SH-SY5Y (cell line): ENCODE results near the gene RNF115.

Source experiments
- GATA2 ChIP-seq: IDR thresholded peaks from 2 replicates; pipeline ENCODE4 v1.6.1; 2011; ENCODE audit warnings: mild to moderate bottlenecking, low read depth, low read length
- GATA3 ChIP-seq: IDR thresholded peaks from 2 replicates; pipeline ENCODE4 v1.6.1; 2011; ENCODE audit warnings: low read depth, mild to moderate bottlenecking, low read length, moderate library complexity

- TF ChIP-seq GATA2 (no peak), GATA3 (no peak)
Observed at GRCh38 chr1:145837656-145838055, 13.8 kb upstream of the RNF115 start.
